K562 (cell line): ENCODE results near the gene PFKL. TPM values are rescaled to one million over a fixed set of nuclear protein-coding genes. Genes with fewer than 3 reads are reported as not detected.
A peak's percentile ranks its signal among the peaks of the same experiment; 100 is the strongest.

Experiments used
- C11orf30 ChIP-seq: fragments of 450-650 bp; IDR thresholded peaks from 2 replicates; pipeline ENCODE4 v1.6.1; 2016; ENCODE audit warnings: low read depth, mild to moderate bottlenecking
- CCAR2 ChIP-seq: fragments of 200-400 bp; formaldehyde crosslinking; IDR thresholded peaks from 2 replicates; pipeline ENCODE4 v1.6.1; 2017; ENCODE audit warnings: mild to moderate bottlenecking, low read depth, low read length
- CREB3 ChIP-seq: fragments of 450-650 bp; conservative IDR thresholded peaks from 2 replicates; pipeline ENCODE4 v1.6.1; 2016; ENCODE audit warnings: missing genetic modification characterization, low read depth, mild to moderate bottlenecking, missing compliant biosample characterization, moderate library complexity
- E2F5 ChIP-seq: sonication (generic); formaldehyde crosslinking; IDR thresholded peaks from 2 replicates; pipeline ENCODE4 v1.8.0; 2022; ENCODE audit warnings: mild to moderate bottlenecking, missing genetic modification reagents
- E2F6 ChIP-seq, 2 experiments: IDR thresholded peaks; 2 replicates each; pipeline ENCODE4 v1.6.1; 2011; ENCODE audit warnings: borderline replicate concordance in 1 of 2, control low read depth in 1 of 2, low read depth in 1 of 2, low read length in 1 of 2, mild to moderate bottlenecking in 1 of 2, mixed read lengths in 1 of 2, moderate library complexity in 1 of 2; ENCODE audit not compliant: insufficient read depth in 1 of 2, insufficient read length in 1 of 2, poor library complexity in 1 of 2, severe bottlenecking in 1 of 2; ENCODE audit errors: extremely low read depth in 1 of 2
- ELF4 ChIP-seq: fragments of 450-650 bp; formaldehyde crosslinking; IDR thresholded peaks from 2 replicates; pipeline ENCODE4 v1.4.0; 2022; ENCODE audit warnings: missing genetic modification characterization
- NR3C1 ChIP-seq: sonication (generic); formaldehyde crosslinking; IDR thresholded peaks from 2 replicates; pipeline ENCODE4 v1.8.1; 2022; ENCODE audit warnings: missing genetic modification reagents
- OTX1 ChIP-seq: fragments of 450-650 bp; formaldehyde crosslinking; IDR thresholded peaks from 2 replicates; pipeline ENCODE4 v1.4.0; 2022; ENCODE audit warnings: mild to moderate bottlenecking
- RFX7 ChIP-seq: fragments of 250-450 bp; sonication (Bioruptor Pico); IDR thresholded peaks from 2 replicates; pipeline ENCODE4 v1.5.1; 2021; ENCODE audit warnings: mild to moderate bottlenecking
- RNF2 ChIP-seq: sonication (generic); IDR thresholded peaks from 2 replicates; pipeline ENCODE4 v1.6.1; 2016
- TRIM25 ChIP-seq: fragments of 450-650 bp; IDR thresholded peaks from 2 replicates; pipeline ENCODE4 v1.7.0; 2016; ENCODE audit warnings: borderline replicate concordance
- XRCC5 ChIP-seq: fragments of 200-400 bp; formaldehyde crosslinking; IDR thresholded peaks from 2 replicates; pipeline ENCODE4 v1.6.1; 2017; ENCODE audit warnings: low read depth, mild to moderate bottlenecking, low read length
- ZNF407 ChIP-seq: fragments of 450-650 bp; IDR thresholded peaks from 2 replicates; pipeline ENCODE4 v1.6.1; 2016; ENCODE audit warnings: low read depth
- polyA plus RNA-seq, 8 experiments: library from polyadenylated mRNA; depleted of rRNA in 4 of 8; stranded (reverse) in 5 of 8; unstranded in 3 of 8; fragments of >200 nt; fragmentation: Nextera tagmentation in 2 of 8; fragmentation: Illumina TruSeq in 1 of 8; extraction: Ambion mirVana in 2 of 8; extraction: Trizol in 1 of 8; gene quantifications; 2 replicates each; pipeline versions ENCODE4 v1.2.1 to v1.2.3, GENCODE V29; 2011 to 2014; ENCODE audit warnings: inconsistent platforms in 1 of 8, missing spikeins in 1 of 8
- total RNA-seq, 7 experiments: library from RNA; depleted of rRNA in 6 of 7; stranded (reverse); fragments of >200 nt in 6 of 7; fragmentation: Illumina TruSeq in 2 of 7; extraction: Trizol in 2 of 7; gene quantifications; 2 replicates each; pipeline versions ENCODE4 v1.2.1 to v1.2.3, GENCODE V29; 2011 to 2021; ENCODE audit warnings: low replicate concordance in 1 of 7

Gene PFKL
- total and polyA plus RNA-seq, 9 of the 15 experiments (the other 6 are each of a cell fraction or from before 2014, with no cell fraction given): 1.1 to 124 (median 45.6) TPM

GRCh38 chr21:44338971-44339910 is 39.4 kb downstream of the PFKL start, which contains the start of gene CFAP410 (continued):
- TF ChIP-seq E2F6 (IDR thresholded peaks at IDR 0.05; ENCODE audit: borderline replicate concordance in 1 of 2, extremely low read depth in 1 of 2, insufficient read depth in 1 of 2, insufficient read length in 1 of 2, low read depth in 1 of 2, low read length in 1 of 2, poor library complexity in 1 of 2, severe bottlenecking in 1 of 2): peak in 1 of 2 experiments; percentile 46
- no peak for TF ChIP-seq ZNF407
- TF ChIP-seq XRCC5: 0 out of 2 replicates have a peak, but pooled peaks have one; percentile 60
- no peak for TF ChIP-seq E2F5 (CRISPR knock-in tag)
- TF ChIP-seq RNF2: no peak
- 0 out of 2 replicates have a peak, but pooled peaks have one; percentile 20 for TF ChIP-seq TRIM25
- TF ChIP-seq C11orf30: peak; percentile 98
- no peak for TF ChIP-seq RFX7 (CRISPR knock-in tag)
- TF ChIP-seq CREB3 (tag): no peak; the same call in 1 of the 2 replicates
- peak; percentile 64; the same call in 1 of the 2 replicates for TF ChIP-seq OTX1 (CRISPR knock-in tag)
- peak; percentile 99 for TF ChIP-seq ELF4
- TF ChIP-seq CCAR2: no peak
- no peak; the same call in 1 of the 2 replicates for TF ChIP-seq NR3C1 (CRISPR knock-in tag)
